HCT116 (cell line): ENCODE results near the gene KCNJ18. TPM values are rescaled to one million over a fixed set of nuclear protein-coding genes. Genes with fewer than 3 reads are reported as not detected.
"Not testable (repeated sequence)": the region's sequence is repeated elsewhere in the genome, so short reads cannot be mapped to it uniquely, and the experiment has no call there.

Experiments
- ATAC-seq: fragments of 200-7000 bp; cut with Tn5 transposase; 2 replicates; pipeline ENCODE4 v1.9.1; 2020; ENCODE audit warnings: mild to moderate bottlenecking, moderate library complexity
- BruUV-seq: library from RNA; stranded (reverse); fragments of 400-500 nt; replicated peaks from 2 replicates; lab custom pipeline; 2021; lab: Mats Ljungman, UMichigan
- CTCF ChIA-PET: fragments of 300-600 bp; sonication (Branson Sonifier 250); formaldehyde crosslinking; loops from one replicate; lab custom pipeline; 2021; ENCODE audit warnings: antibody characterized with exemption; lab: Charles Lee
- POLR2A ChIA-PET: fragments of 300-600, 350-600 bp; sonication (Branson Sonifier 250); formaldehyde crosslinking; loops from one replicate; lab custom pipeline; 2021; ENCODE audit warnings: antibody characterized with exemption; lab: Charles Lee
- RAD21 ChIA-PET, 2 experiments: fragments of 300-600 bp; sonication (Branson Sonifier 250); formaldehyde crosslinking; loops; one replicate each; lab custom pipeline; 2023; ENCODE audit warnings: low total read pairs in 2 of 2; ENCODE audit not compliant: uncharacterized antibody in 2 of 2, unreplicated experiment in 2 of 2, low non-redundant PET in 1 of 2; lab: Charles Lee
- DNase-seq: peaks from one replicate; pipeline ENCODE4 v3.0.0-alpha.2; 2010; ENCODE audit warnings: low read depth, low spot score
- H2AFZ ChIP-seq: fragments of 200-600 bp; shearing (Covaris generic), sonication (generic); 2 replicates; pipeline ENCODE4 v1.6.1; 2017; ENCODE audit warnings: low read depth, mixed run types, mixed read lengths, antibody characterized with exemption, low read length; ENCODE audit not compliant: poor library complexity, severe bottlenecking
- H3K27ac ChIP-seq: 2 replicates; pipeline ENCODE4 v1.5.1; 2012; ENCODE audit warnings: low read depth, low read length
- H3K27me3 ChIP-seq: fragments of 200-600 bp; sonication (generic); 2 replicates; pipeline ENCODE4 v1.6.1; 2016; ENCODE audit warnings: mixed run types, low read length, mixed read lengths; ENCODE audit not compliant: insufficient read depth
- H3K36me3 ChIP-seq, 2 experiments: fragments of 200-500 bp in 1 of 2; fragments of 200-600 bp in 1 of 2; sonication (Bioruptor generic) in 1 of 2; sonication (generic) in 1 of 2; 2 replicates each; pipeline versions ENCODE4 v1.5.1 to v1.6.1; 2014 to 2016; ENCODE audit warnings: low read length in 2 of 2, inconsistent platforms in 1 of 2, mixed read lengths in 1 of 2, mixed run types in 1 of 2; ENCODE audit not compliant: insufficient read depth in 2 of 2, control insufficient read depth in 1 of 2
- H3K4me1 ChIP-seq, 2 experiments: fragments of 200-600 bp in 1 of 2; sonication (generic) in 1 of 2; 2 replicates each; pipeline versions ENCODE4 v1.5.1 to v1.6.1; 2012 to 2017; ENCODE audit warnings: low read length in 2 of 2, inconsistent platforms in 1 of 2, mild to moderate bottlenecking in 1 of 2, mixed read lengths in 1 of 2, mixed run types in 1 of 2, moderate library complexity in 1 of 2; ENCODE audit not compliant: insufficient read depth in 2 of 2, control insufficient read depth in 1 of 2
- H3K4me2 ChIP-seq: fragments of 200-600 bp; sonication (generic); 2 replicates; pipeline ENCODE4 v1.6.1; 2017; ENCODE audit warnings: mixed run types, low read length, mixed read lengths
- H3K4me3 ChIP-seq, 2 experiments: fragments of 200-600 bp in 1 of 2; sonication (generic) in 1 of 2; replicated peaks in 1 of 2; 2 replicates each; pipeline ENCODE4 v1.5.1; 2011 to 2016; ENCODE audit warnings: low read length in 2 of 2, control low read depth in 1 of 2, low read depth in 1 of 2, mild to moderate bottlenecking in 1 of 2, mixed read lengths in 1 of 2, mixed run types in 1 of 2
- H3K79me2 ChIP-seq: fragments of 200-600 bp; sonication (generic); 2 replicates; pipeline ENCODE4 v1.6.1; 2017; ENCODE audit warnings: mild to moderate bottlenecking, mixed run types, low read length, moderate library complexity, mixed read lengths; ENCODE audit not compliant: insufficient read depth
- H3K9ac ChIP-seq: fragments of 200-600 bp; sonication (generic); 2 replicates; pipeline ENCODE4 v1.6.1; 2016; ENCODE audit warnings: low read length, mixed read lengths
- H3K9me2 ChIP-seq: fragments of 200-600 bp; sonication (generic), shearing (Covaris generic); 2 replicates; pipeline ENCODE4 v1.6.1; 2017; ENCODE audit warnings: mixed run types, mild to moderate bottlenecking, moderate library complexity; ENCODE audit not compliant: insufficient read depth
- H3K9me3 ChIP-seq, 2 experiments: fragments of 200-500 bp in 1 of 2; fragments of 200-600 bp in 1 of 2; sonication (Bioruptor generic) in 1 of 2; sonication (generic) in 1 of 2; 2 replicates each; pipeline ENCODE4 v1.6.1; 2014 to 2017; ENCODE audit warnings: low read length in 2 of 2, mixed read lengths in 2 of 2, inconsistent platforms in 1 of 2, low read depth in 1 of 2, mild to moderate bottlenecking in 1 of 2, mixed run types in 1 of 2, moderate library complexity in 1 of 2; ENCODE audit not compliant: control insufficient read depth in 1 of 2, insufficient read depth in 1 of 2
- H4K20me1 ChIP-seq: fragments of 200-600 bp; sonication (generic), shearing (Covaris generic); 2 replicates; pipeline ENCODE4 v1.6.1; 2017; ENCODE audit warnings: mixed run types, mild to moderate bottlenecking, moderate library complexity; ENCODE audit not compliant: insufficient read depth
- intact Hi-C: fragments of 100-400 bp; cut with micrococcal nuclease; formaldehyde crosslinking; loops from 2 replicates; pipeline ENCODE4 v1.10.0; 2022
- total RNA-seq: library from RNA; stranded (reverse); gene quantifications from one replicate; pipeline ENCODE4 v1.2.1, GENCODE V29; 2021; ENCODE audit not compliant: unreplicated experiment

The KCNJ18 gene
- total RNA-seq, 1 experiment from 2014 or later, result not detected

- H3K9me2 ChIP-seq, H3K79me2 ChIP-seq, H3K27me3 ChIP-seq, H3K9ac ChIP-seq, H3K9me3 ChIP-seq, H3K4me1 ChIP-seq, intact Hi-C loops, H3K36me3 ChIP-seq, DNase-seq, H3K4me2 ChIP-seq, POLR2A ChIA-PET, H3K4me3 ChIP-seq, H2AFZ ChIP-seq, CTCF ChIA-PET, RAD21 ChIA-PET, ATAC-seq, H4K20me1 ChIP-seq, BruUV-seq, H3K27ac ChIP-seq: not testable (repeated sequence)
These were observed 54.1 kb downstream of the KCNJ18 start for GRCh38 chr17:21746415-21746814.

GRCh38 chr17:21747195-21747915 lies 55.0 kb downstream of the KCNJ18 start:
- H3K27ac ChIP-seq, CTCF ChIA-PET, H4K20me1 ChIP-seq, RAD21 ChIA-PET, H3K36me3 ChIP-seq, intact Hi-C loops, H3K4me2 ChIP-seq, H3K9me3 ChIP-seq, H3K27me3 ChIP-seq, H3K9me2 ChIP-seq, H3K79me2 ChIP-seq, DNase-seq, ATAC-seq, POLR2A ChIA-PET, H3K4me1 ChIP-seq, H2AFZ ChIP-seq, H3K4me3 ChIP-seq, H3K9ac ChIP-seq, BruUV-seq: not testable (repeated sequence)

GRCh38 chr17:21748686-21749085 lies 56.4 kb downstream of the KCNJ18 start:
- H4K20me1 ChIP-seq, BruUV-seq, H3K4me3 ChIP-seq, H3K79me2 ChIP-seq, ATAC-seq, RAD21 ChIA-PET, H3K4me1 ChIP-seq, H2AFZ ChIP-seq, H3K9me3 ChIP-seq, H3K4me2 ChIP-seq, H3K36me3 ChIP-seq, H3K27ac ChIP-seq, intact Hi-C loops, DNase-seq, POLR2A ChIA-PET, H3K9ac ChIP-seq, CTCF ChIA-PET, H3K27me3 ChIP-seq, H3K9me2 ChIP-seq: not testable (repeated sequence)

- H3K4me3 ChIP-seq, H3K9ac ChIP-seq, POLR2A ChIA-PET, intact Hi-C loops, H3K9me2 ChIP-seq, H3K27ac ChIP-seq, CTCF ChIA-PET, H3K4me1 ChIP-seq, ATAC-seq, BruUV-seq, H3K79me2 ChIP-seq, H3K9me3 ChIP-seq, H3K4me2 ChIP-seq, H4K20me1 ChIP-seq, H3K36me3 ChIP-seq, RAD21 ChIA-PET, H2AFZ ChIP-seq, DNase-seq, H3K27me3 ChIP-seq: not testable (repeated sequence)
These were observed 57.6 kb downstream of the KCNJ18 start for GRCh38 chr17:21749696-21750531.
